Thyroid gland (tissue), 4 donors: ENCODE results near the gene MKNK1.

Source experiments
- POLR2A ChIP-seq, 2 donors: fragments of 450-650 bp; IDR thresholded peaks; one replicate each; pipeline ENCODE4 v1.6.1; 2017; ENCODE audit warnings: antibody characterized with exemption in 2 of 2, mild to moderate bottlenecking in 2 of 2, moderate library complexity in 1 of 2
- TF ChIP-seq, protein P1 (sequence below), 6 experiments: fragments of 200-600 bp in 3 of 6; fragments of 450-650 bp in 3 of 6; sonication (generic) in 3 of 6; IDR thresholded peaks; one replicate each; pipeline ENCODE4 v1.5.1; 2016 to 2019; ENCODE audit warnings: antibody characterized with exemption in 6 of 6, mild to moderate bottlenecking in 2 of 6, inconsistent platforms in 1 of 6, moderate library complexity in 1 of 6

- TF ChIP-seq, protein P1, sequence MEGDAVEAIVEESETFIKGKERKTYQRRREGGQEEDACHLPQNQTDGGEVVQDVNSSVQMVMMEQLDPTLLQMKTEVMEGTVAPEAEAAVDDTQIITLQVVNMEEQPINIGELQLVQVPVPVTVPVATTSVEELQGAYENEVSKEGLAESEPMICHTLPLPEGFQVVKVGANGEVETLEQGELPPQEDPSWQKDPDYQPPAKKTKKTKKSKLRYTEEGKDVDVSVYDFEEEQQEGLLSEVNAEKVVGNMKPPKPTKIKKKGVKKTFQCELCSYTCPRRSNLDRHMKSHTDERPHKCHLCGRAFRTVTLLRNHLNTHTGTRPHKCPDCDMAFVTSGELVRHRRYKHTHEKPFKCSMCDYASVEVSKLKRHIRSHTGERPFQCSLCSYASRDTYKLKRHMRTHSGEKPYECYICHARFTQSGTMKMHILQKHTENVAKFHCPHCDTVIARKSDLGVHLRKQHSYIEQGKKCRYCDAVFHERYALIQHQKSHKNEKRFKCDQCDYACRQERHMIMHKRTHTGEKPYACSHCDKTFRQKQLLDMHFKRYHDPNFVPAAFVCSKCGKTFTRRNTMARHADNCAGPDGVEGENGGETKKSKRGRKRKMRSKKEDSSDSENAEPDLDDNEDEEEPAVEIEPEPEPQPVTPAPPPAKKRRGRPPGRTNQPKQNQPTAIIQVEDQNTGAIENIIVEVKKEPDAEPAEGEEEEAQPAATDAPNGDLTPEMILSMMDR (IDR thresholded peaks at IDR 0.05), result no peak
- no peak for TF ChIP-seq POLR2A (IDR thresholded peaks at IDR 0.05)
Measured at GRCh38 chr1:46545784-46546183, 58.3 kb downstream of the MKNK1 start.
